Measurements from ENCODE around the gene PDXP. TPM values are rescaled to one million over a fixed set of nuclear protein-coding genes. Genes with fewer than 3 reads are reported as not detected.

Gene PDXP
- total and polyA plus RNA-seq, 11 donors: 12.8 to 36.4 (median 25.9) TPM

DNA sequence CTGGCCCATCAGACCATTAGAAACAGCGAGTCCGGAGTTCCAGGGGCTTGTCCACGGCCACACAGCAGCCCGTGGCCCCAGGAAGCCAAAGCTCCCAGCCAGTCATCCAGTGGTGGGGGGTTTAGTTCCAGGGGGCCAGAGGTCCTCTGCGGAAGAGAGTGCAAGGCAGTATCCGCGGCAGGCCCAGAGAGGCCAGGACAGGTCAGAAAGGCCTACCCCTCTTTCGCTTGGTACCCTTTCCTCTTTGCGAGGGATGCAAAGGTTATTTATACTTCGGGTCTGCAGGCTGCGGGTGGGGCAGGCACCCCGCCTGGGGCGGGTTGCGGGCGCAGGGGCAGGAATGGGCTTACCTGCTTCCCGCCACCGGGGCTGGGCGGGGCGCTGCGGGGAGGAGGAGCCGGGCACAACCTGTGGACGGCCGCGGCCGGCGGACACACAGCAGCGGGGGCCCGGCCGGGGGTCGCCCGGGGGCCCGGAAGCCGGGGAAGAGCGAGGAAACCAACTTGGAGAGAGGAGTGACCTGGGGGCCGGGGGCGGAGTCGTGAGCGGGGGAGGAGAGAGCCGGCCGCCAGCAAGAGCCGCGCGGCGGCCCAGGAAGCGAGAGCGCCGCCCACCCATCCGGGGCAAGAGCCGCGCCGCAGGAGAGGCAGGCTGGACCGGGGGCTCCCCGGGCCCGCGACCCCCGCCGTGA, 19.3 kb upstream of the PDXP start, which contains the start of gene SH3BP1:
TSS of gene SH3BP1 (plus strand) at position 600 of the 691 bp plus-strand sequence. CDS start 119 bp downstream, outside the sequence.
- Histone ChIP-seq H3K27ac (peak within 1 kb of the TSS in 10 of 12 donors; percentile 7 to 94 (median 56)), H3K27me3 (peaks cover 0 to 9% (median 0%) of the 10 kb centered on the region in 9 donors), H3K4me3 (peak within 1 kb of the TSS; percentile 32 to 77 (median 58)), H3K36me3 (peaks cover 0 to 28% (median 0%) of the 10 kb centered on the region in 9 donors), H3K9me3 (no peaks in the 10 kb centered on the region), H3K4me1 (peaks cover 0 to 94% (median 25%) of the 10 kb centered on the region in 12 donors)
- DNase-seq (peak in 4 of 5 donors; percentile 60 to 87 (median 74)), ATAC-seq (peak in 3 of 4 donors; percentile 23 to 55 (median 37))
- WGBS, 4 donors: 8 to 15% (median 10%) methylated on average over 26 to 57 of the region's 57 CpGs
- TF ChIP-seq CTCF (IDR thresholded peaks at IDR 0.05) (no peak), POLR2A (IDR thresholded peaks at IDR 0.05) (no peak)
- intact Hi-C loops (cut with DNase I): loop anchor here in 1 of 10 donors (5.0 kb wide), 1 partner anchor 103 kb away; no protein-coding TSS in a partner anchor

DNA sequence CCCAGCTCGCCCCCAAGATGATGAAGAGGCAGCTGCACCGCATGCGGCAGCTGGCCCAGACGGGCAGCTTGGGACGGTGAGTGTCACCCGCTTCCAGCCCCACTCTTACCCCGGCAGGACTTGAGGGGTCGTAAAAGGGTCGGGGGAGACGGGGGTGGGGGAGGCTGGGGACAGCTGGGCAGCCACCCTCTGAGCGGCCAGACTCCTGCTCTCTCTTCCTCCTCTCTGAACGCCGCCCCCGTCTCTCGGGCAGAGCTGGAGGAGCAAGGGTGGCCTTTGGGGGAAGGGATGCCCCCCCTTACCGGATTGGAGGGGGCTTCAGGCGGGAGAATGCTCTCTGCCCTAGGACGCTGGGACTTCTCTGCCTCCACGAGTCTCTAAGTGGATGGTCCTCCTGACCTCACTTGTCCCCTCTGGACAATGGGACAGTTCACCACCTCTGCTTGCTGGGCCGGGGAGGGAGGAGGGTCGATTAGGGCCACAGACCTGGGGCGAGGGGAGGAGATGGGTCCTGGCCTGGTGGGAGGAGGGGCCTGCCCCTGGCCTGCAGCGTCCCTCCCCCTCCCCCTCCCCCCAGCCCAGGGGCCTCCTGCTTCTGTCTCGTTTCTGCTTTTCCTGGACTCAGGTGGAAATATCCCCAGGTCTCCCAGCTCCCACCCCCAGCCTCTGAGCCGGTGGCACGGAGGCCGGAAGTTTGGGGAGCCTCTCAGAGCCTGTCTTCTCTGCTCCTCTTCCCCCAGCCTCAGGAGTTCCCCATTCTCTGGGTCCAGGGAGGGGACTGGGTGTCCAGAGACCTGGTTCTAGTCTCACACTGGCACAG, 18.5 kb upstream of the PDXP start:
- no peak for TF ChIP-seq CTCF (IDR thresholded peaks at IDR 0.05)
- no peak for TF ChIP-seq POLR2A (IDR thresholded peaks at IDR 0.05)
- no peak for DNase-seq
- H3K4me1 ChIP-seq: peaks cover 0 to 86% (median 17%) of the 10 kb centered on the region in 12 donors
- no peaks in the 10 kb centered on the region for H3K9me3 ChIP-seq
- peaks cover 0 to 36% (median 0%) of the 10 kb centered on the region in 9 donors for H3K36me3 ChIP-seq
- H3K27ac ChIP-seq: peak overlapping the region in 10 of 12 donors; percentile 7 to 94 (median 56)
- H3K27me3 ChIP-seq: peaks cover 0 to 9% (median 0%) of the 10 kb centered on the region in 9 donors
- peak overlapping the region; percentile 32 to 77 (median 58) for H3K4me3 ChIP-seq
- 8 to 29% (median 11%) methylated on average over 9 to 27 of the region's 27 CpGs for WGBS, 4 donors
- ATAC-seq: peak in 2 of 4 donors; percentile 1 to 6
- intact Hi-C loops (cut with DNase I): loop anchor here in 7 of 10 donors (5.0 to 10.0 kb wide), 6 partner anchors 37 to 155 kb away; partner anchors contain the start of gene LGALS1 (in 1 of the 7)

DNA sequence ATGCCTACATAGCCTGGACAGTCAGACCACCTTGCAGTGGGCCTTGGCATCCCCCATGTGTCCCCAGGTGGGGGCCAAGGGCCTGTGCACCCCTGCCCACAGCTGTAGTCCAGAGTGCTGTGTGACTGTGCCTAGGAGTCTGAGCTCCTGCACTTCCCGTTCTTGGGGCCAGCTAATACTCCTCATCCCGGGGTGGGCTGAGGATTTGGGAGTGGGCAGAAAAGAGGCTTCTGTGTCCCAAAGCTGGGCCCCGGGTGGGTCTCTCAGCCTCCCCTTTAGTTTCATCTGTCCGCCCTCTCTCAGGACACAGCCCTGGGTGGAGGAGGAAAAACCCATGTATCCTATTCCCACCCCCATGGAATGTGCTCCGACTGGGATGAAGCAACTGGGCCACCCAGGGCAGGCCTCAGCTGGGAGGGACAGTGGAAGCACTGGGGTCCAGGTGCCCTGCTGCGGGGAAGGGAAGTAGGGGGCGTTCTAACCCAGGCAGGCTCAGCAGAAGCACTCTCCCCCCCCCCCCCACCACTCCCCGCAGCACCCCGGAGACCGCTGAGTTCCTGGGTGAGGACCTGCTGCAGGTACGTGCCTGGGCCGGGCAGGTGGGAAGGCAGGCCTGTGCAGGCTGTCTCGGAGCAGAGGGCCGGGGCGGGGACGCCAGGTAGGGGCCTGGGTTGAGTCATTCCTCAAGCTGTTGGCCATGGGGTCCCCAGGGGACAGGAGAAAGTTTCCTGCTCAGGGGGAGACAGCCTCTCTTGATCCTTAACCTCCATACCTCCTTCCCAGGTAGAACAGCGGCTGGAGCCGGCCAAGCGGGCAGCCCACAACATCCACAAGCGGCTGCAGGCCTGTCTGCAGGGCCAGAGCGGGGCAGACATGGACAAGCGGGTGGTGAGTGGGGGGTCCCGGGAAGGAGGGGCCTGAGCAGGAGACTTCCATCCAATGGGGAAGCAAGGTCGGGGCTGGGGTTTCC, 17.6 kb upstream of the PDXP start:
- peaks cover 0 to 77% (median 16%) of the 10 kb centered on the region in 12 donors for H3K4me1 ChIP-seq
- ATAC-seq (peak in 1 of 4 donors; percentile 1), DNase-seq (no peak)
- H3K9me3 ChIP-seq: no peaks in the 10 kb centered on the region
- H3K27ac ChIP-seq: peak overlapping the region in 4 of 12 donors; percentile 53 to 94 (median 70)
- intact Hi-C loops (cut with DNase I): loop anchor here in 6 of 10 donors (5.0 to 10.0 kb wide), 5 partner anchors 36 to 154 kb away; partner anchors contain the start of gene LGALS1 (in 1 of the 6)
- H3K4me3 ChIP-seq: peak overlapping the region in 9 of 12 donors; percentile 51 to 77 (median 59)
- TF ChIP-seq POLR2A (IDR thresholded peaks at IDR 0.05): no peak
- TF ChIP-seq CTCF (IDR thresholded peaks at IDR 0.05): no peak
- WGBS, 4 donors: 85 to 93% (median 87%) methylated on average over 10 to 24 of the region's 24 CpGs
- peaks cover 0 to 45% (median 0%) of the 10 kb centered on the region in 9 donors for H3K36me3 ChIP-seq
- peaks cover 0 to 9% (median 0%) of the 10 kb centered on the region in 9 donors for H3K27me3 ChIP-seq
